Ishikawa (cell line): ENCODE data around the gene COX6A2.

Experiments used
- CEBPB ChIP-seq: IDR thresholded peaks from 2 replicates; pipeline ENCODE4 v1.6.1; 2012
- CREB1 ChIP-seq: IDR thresholded peaks from 2 replicates; pipeline ENCODE4 v1.6.1; 2012; ENCODE audit warnings: low read depth
- EGR1 ChIP-seq: IDR thresholded peaks from 2 replicates; pipeline ENCODE4 v1.6.1; 2012
- EP300 ChIP-seq: IDR thresholded peaks from 2 replicates; pipeline ENCODE4 v1.6.1; 2012; ENCODE audit warnings: borderline replicate concordance
- FOXM1 ChIP-seq: IDR thresholded peaks from 2 replicates; pipeline ENCODE4 v1.6.1; 2012; ENCODE audit warnings: low read depth, borderline replicate concordance
- NFIC ChIP-seq: IDR thresholded peaks from 2 replicates; pipeline ENCODE4 v1.6.1; 2012
- RAD21 ChIP-seq: IDR thresholded peaks from 2 replicates; pipeline ENCODE4 v1.6.1; 2012; ENCODE audit warnings: low read depth
- TAF1 ChIP-seq: IDR thresholded peaks from 2 replicates; pipeline ENCODE4 v1.6.1; 2012; ENCODE audit warnings: low read depth, mild to moderate bottlenecking
- TCF12 ChIP-seq: IDR thresholded peaks from 2 replicates; pipeline ENCODE4 v1.6.1; 2012; ENCODE audit warnings: low read depth
- TEAD4 ChIP-seq: IDR thresholded peaks from 2 replicates; pipeline ENCODE4 v1.6.1; 2012
- YY1 ChIP-seq: IDR thresholded peaks from 2 replicates; pipeline ENCODE4 v1.6.1; 2012; ENCODE audit warnings: low read depth
- ZBTB7A ChIP-seq: IDR thresholded peaks from 2 replicates; pipeline ENCODE4 v1.6.1; 2012; ENCODE audit warnings: low read depth
- TF ChIP-seq, protein P1 (sequence below): IDR thresholded peaks from 2 replicates; pipeline ENCODE4 v1.6.1; 2012; ENCODE audit warnings: low read depth, mild to moderate bottlenecking
- TF ChIP-seq, protein P2 (sequence below): IDR thresholded peaks from 2 replicates; pipeline ENCODE4 v1.6.1; 2012
- TF ChIP-seq, protein P3 (sequence below): IDR thresholded peaks from 2 replicates; pipeline ENCODE4 v1.6.1; 2012

The COX6A2 gene

DNA sequence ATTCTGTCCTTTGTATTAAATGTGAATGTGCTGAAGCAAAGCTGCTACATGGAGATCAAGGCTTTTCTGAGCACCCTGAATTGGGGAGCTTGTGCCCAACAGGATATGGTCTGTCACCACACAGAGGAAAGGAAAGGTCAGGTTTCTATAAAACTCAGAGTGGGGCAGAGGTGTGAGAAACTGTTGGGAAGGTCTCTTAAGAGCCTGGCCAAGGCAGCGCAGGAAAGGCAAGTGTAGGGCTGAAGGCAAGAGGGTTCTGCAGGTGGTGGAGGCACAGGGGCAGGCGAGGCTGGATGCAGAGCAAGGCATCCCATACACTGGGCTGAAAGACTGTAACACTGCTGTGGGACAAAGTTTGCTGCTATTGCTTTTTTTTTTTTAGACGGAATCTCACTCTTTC, 8.1 kb downstream of the COX6A2 start:
- no peak for TF ChIP-seq TCF12
- TF ChIP-seq CEBPB: no peak
- no peak for TF ChIP-seq TEAD4
- TF ChIP-seq CREB1: no peak
- no peak for TF ChIP-seq NFIC
- TF ChIP-seq EGR1: no peak
- TF ChIP-seq, protein P1, sequence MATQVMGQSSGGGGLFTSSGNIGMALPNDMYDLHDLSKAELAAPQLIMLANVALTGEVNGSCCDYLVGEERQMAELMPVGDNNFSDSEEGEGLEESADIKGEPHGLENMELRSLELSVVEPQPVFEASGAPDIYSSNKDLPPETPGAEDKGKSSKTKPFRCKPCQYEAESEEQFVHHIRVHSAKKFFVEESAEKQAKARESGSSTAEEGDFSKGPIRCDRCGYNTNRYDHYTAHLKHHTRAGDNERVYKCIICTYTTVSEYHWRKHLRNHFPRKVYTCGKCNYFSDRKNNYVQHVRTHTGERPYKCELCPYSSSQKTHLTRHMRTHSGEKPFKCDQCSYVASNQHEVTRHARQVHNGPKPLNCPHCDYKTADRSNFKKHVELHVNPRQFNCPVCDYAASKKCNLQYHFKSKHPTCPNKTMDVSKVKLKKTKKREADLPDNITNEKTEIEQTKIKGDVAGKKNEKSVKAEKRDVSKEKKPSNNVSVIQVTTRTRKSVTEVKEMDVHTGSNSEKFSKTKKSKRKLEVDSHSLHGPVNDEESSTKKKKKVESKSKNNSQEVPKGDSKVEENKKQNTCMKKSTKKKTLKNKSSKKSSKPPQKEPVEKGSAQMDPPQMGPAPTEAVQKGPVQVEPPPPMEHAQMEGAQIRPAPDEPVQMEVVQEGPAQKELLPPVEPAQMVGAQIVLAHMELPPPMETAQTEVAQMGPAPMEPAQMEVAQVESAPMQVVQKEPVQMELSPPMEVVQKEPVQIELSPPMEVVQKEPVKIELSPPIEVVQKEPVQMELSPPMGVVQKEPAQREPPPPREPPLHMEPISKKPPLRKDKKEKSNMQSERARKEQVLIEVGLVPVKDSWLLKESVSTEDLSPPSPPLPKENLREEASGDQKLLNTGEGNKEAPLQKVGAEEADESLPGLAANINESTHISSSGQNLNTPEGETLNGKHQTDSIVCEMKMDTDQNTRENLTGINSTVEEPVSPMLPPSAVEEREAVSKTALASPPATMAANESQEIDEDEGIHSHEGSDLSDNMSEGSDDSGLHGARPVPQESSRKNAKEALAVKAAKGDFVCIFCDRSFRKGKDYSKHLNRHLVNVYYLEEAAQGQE: no peak

DNA sequence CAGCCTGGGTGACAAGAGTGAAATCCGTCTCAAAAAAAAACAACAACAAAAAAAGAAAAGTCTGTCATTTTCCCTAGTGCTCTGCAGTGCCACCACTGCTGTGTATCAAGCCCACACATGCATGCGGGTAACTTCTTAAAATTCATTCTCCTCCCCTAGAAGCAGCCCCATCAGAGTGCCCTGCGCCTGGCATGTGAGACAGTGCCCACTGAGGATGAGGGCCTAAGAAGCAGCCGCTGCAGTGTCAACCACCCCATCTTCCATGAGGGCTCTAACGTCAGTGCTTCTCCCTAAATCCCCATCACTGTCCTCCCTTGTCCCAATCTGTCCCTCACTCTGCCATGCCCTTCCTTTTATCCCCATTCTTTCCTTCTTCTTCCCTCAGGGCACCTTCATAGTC, 10.2 kb downstream of the COX6A2 start:
- TF ChIP-seq, protein P2, sequence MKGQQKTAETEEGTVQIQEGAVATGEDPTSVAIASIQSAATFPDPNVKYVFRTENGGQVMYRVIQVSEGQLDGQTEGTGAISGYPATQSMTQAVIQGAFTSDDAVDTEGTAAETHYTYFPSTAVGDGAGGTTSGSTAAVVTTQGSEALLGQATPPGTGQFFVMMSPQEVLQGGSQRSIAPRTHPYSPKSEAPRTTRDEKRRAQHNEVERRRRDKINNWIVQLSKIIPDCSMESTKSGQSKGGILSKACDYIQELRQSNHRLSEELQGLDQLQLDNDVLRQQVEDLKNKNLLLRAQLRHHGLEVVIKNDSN: no peak
- TF ChIP-seq CREB1 (no peak), RAD21 (no peak), EP300 (no peak), YY1 (no peak), CEBPB (no peak), TAF1 (no peak), TCF12 (no peak), TEAD4 (no peak), ZBTB7A (no peak), NFIC (no peak), FOXM1 (no peak)
- TF ChIP-seq, protein P3, sequence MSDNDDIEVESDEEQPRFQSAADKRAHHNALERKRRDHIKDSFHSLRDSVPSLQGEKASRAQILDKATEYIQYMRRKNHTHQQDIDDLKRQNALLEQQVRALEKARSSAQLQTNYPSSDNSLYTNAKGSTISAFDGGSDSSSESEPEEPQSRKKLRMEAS: no peak
- TF ChIP-seq, protein P1: no peak

DNA sequence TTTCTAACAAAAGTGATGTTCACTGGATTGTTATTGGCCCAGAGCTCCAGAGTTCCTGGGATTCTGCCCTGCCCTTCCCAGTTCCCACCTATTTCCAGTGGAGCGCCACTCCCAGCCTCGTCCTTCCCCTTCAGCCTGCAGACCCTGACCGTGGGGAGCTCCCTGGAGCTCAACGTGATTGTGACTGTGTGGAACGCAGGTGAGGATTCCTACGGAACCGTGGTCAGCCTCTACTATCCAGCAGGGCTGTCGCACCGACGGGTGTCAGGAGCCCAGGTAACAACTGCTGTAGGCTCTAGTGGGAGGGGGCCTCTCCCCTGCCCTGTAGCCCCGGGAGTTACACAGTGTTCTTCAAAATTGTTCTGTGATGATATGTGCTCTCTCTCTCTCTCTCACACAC, 11.8 kb downstream of the COX6A2 start:
- TF ChIP-seq EP300 (no peak), RAD21 (no peak), CREB1 (no peak), FOXM1 (no peak), TCF12 (no peak), ZBTB7A (no peak)
- TF ChIP-seq, protein P1: no peak
- TF ChIP-seq, protein P2: no peak

DNA sequence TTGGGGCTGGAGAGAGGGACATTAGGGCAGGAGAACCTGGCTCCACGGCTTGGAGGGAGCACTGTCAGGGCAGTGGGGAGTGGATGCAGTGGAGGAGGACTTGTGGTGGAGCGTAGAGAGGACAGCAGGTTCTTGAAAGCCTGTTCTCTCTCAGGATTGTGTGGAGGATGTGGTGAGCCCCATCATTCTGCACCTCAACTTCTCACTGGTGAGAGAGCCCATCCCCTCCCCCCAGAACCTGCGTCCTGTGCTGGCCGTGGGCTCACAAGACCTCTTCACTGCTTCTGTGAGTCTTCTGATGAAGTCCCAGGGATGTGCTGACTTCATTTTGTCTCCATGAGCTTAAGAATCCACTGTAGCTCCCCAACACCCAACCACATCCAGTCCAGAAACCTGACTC, 13.5 kb downstream of the COX6A2 start:
- TF ChIP-seq EP300 (no peak), YY1 (no peak), TAF1 (no peak), FOXM1 (no peak), ZBTB7A (no peak), RAD21 (no peak), CREB1 (no peak), TCF12 (no peak), CEBPB (no peak), NFIC (no peak), TEAD4 (no peak)
- TF ChIP-seq, protein P2: no peak
- TF ChIP-seq, protein P3: no peak
- TF ChIP-seq, protein P1: no peak
